HG02938 (cell line): ENCODE measurements around the gene EFTUD2.

ENCODE experiments used
- ATAC-seq: cut with Tn5 transposase; IDR thresholded peaks from one replicate; pipeline ENCODE4 v1.9.1; 2021; ENCODE audit warnings: mild to moderate bottlenecking, moderate library complexity; ENCODE audit not compliant: unreplicated experiment

EFTUD2 gene

DNA sequence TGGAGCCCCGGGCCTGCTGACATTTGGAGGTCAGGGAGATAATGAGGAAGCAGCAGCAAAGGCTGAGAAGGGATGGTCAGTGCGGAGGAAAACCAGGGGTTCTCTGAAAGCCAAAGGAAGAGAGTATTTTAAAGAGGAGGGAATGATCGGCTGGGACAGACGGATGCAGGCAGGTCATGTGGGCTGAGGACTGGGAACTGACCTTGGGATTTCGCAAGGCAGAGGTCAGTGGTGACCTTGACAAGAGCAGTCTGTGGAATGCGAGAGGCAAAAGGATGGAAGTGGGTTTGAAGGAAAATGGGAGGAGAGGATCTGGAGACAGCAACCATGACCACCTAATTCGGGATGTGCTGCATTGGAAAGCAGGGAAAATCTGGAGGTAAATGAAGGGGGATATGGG lies 10.2 kb downstream of the EFTUD2 start:
- ATAC-seq: no peak

DNA sequence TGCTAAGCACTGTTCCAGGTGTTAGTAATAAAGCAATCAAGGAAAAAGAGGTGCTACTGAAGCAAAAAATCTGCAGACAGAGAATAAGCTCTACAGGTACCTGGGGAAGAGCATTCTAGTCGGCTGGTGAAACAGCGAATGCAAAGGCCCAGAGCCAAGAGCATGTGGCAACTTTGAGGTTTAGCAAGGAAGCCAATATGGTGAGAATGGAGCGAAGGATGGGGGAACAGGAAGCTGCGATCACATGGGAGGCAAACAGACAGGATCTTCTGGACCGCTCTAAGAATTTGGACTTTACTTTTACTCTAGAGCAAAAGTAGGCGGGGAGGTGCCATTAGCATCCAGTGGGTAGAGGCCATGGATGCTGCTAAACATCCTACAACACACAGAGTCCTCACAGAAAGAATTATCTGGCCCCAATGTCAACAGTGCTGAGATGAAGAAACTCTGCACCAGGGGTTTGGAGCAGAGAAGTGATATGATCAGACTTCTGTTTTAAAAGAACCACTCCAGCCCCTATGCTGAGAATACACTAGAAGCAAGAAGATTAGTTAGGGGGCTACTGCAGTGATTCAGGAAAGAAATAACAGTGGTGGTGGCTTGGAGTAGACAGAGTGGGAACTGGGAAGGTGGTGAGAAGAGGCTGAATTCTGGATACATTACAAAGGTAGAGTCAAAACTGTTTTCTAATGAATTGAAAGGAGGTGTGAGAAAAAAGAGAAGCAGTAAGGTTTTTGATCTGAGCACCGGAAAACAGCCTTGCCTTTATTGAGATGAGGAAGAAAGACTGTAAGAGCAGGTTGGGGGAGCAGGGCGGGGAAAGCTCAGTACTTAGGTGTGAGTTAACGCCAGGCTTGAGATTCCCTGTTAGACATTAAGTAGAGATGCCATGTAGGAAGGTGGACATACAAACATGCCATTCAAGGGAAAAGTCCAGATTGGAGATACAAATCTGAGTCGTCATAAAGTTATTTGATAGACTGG lies 11.0 kb downstream of the EFTUD2 start:
- no peak for ATAC-seq

DNA sequence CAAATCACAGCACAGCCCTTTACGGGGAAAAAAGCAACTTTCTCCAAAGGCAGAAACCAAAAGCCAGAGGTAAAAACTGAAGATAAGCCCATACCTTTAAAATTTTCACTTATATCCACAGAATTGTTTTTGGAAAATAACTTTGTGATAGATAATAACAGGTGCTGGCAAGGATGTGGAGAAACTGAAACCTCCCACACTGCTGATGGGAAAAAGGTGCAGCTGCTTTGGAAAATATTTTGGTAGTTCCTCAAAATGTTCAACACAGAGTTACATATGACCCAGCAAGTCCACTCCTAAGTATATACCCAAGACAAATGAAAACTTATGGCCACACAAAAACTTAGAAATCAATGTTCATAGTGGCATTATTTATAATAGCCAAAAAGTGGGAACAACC lies 12.2 kb downstream of the EFTUD2 start:
- no peak for ATAC-seq

DNA sequence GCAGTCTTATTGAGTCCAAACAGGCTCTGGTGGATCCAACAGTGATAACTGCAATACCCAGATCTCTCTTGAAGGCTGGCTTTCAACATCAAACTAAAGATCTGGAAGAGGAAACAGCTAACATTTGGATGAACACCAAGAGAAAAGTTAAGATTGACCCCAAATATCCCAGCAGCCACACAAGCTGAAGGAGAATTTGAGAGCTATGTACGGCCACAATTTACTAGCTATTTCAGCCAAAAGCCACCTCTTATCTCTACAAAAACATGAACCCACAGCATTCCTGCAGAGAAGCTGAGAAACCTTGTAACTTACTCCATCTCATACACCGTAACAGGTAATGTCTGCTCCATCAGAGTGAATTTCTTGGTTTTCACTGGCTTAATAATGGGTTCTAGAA lies 14.3 kb downstream of the EFTUD2 start:
- ATAC-seq: no peak

DNA sequence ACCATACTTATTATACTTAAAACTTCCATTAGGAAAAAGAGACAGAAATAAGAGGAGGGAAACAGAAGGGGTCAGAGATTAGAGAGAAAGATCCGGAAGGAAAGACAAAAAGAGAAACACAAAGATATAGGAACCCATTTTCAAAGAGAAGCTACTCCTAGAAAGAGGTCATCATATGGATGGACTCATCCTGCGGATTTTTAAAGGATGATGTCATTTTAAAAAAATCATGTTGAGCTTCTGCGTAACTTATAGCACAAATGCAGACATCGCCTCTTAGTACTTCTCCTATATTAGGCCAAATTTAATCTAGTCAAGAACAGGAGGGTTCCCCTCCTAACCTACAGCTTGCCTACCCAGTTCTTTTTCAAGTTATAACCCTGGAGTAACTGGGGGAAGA lies 18.1 kb downstream of the EFTUD2 start:
- ATAC-seq: no peak

DNA sequence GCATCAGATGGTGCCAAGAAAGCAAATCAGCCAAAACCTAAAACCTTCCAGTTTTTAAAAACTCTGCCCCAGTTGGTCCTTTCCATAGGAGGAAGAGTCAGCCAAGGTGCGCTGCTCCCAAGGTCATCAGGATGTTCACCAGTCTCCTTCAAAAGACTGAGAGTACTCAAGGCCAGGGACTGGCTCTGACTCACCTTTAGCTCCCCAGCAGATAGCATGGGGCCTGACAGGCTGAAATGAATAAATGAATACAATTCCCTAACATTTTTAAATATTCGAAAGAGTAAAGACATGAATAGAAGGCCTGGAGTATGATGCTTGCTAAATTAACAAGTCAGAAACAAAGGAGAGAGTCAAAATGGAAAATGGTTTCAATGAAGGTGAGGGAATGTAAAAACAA lies 19.2 kb downstream of the EFTUD2 start:
- no peak for ATAC-seq

DNA sequence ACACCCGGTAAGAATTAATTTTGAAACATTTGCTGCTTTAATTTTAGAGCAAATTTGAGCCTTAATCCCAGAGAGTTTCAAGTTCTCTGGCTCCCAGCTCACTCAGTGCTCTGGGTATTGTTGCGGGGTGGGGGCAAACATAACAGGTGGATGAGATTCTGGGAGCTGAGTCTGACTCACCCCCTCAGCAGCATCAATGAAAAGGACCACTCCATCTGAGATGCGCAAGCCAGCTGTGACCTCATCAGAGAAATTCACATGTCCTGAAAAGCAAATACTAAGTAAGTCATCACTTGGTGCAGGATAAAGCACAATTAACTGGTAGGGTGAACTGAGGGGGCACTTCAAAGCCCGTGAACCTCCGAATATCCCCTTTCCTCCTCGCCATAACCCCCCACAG lies 19.9 kb downstream of the EFTUD2 start:
- ATAC-seq: no peak

DNA sequence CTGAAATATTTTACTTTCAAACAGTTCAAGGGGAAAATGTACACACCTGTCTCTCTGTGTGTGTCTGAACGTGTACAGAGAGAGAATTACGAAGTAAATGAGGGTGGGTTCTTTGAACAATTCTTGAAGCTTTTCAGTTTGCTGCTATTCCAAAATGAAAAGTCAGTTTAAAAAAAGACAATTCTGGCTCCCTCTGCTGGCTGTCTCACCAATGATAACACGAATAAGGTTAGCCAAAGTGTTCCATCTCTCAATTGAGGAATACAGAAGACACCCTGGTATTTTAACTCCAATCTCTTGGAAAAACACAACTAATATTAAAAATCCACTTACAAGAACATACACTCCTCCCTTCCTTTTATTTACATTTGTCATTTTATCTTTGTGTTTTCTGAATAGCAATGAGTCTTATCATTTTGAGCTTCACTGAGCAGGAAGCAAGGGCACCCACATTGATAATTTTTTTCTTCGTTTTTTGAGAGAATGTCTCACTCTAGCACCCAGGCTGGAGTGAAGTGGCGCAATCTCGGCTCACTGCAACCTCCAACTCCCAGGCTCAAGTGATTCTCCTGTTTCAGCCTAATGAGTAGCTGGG lies 20.5 kb downstream of the EFTUD2 start:
- ATAC-seq: no peak

DNA sequence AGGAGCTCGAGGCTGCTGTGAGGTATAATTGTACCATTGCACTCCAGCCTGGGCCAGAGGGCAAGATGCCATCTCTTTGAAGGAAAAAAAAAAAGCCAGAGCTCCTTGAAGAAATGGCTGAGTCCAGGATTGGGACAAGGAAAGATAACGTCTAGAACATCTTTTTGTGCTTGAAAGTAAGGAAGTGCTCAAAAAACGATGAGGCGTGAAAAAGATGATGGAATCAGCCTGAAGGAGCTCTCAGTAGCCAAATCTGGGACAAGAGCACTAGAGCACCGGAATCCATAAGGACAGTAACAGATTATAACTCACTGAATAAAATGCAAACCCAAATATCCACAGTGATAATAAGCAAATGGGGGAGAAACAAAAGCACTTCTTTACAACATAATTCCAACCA lies 22.1 kb downstream of the EFTUD2 start:
- ATAC-seq: no peak

DNA sequence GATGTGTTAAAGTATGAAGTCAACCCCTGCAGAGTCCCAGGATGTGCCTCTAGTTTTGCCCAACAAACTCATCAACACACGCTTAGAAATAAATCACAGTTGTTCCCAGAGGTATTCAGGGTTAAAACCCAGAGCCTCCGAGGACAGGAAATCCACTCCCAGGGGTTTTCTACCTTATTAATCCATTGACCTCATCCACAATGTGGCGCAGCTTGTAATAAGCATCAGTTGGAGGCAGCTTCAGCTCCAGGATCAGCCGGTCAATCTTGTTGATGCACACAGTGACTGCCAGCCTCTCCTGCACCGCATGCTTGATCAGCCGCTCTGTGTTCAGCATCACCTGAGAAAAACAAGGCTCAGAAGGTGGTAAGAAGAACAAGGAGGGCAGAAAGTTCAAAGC lies 23.5 kb downstream of the EFTUD2 start:
- no peak for ATAC-seq

DNA sequence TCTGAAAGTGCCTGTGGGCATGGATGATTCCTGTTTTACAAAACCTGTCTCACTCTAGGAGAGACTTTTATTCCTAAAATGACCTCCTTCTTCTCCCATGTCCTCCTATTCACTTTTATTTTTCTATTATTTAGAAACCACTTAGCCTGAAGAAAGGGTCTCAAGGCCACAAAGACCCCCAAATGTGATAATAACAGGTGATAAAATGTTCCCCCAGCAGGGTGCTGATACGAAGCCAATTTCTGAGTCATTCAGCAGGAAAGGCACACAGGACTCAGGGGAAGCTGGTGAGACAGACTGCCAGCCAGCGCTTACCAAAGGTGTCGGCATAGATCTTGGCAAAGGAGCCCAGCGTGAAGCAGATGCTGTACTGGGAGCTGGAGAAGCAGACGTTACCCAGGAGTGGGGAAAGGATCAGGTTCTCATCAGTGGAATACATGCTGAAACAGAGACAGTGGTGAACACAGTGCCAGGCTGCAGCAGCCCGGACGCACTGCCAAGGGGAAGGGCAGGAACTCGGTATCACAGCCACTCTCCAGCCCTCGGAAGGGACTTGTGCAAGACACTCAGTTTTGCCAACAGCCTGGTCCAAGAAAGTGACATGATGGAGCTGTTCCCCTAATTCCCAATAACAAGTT lies 27.0 kb downstream of the EFTUD2 start:
- ATAC-seq: no peak

DNA sequence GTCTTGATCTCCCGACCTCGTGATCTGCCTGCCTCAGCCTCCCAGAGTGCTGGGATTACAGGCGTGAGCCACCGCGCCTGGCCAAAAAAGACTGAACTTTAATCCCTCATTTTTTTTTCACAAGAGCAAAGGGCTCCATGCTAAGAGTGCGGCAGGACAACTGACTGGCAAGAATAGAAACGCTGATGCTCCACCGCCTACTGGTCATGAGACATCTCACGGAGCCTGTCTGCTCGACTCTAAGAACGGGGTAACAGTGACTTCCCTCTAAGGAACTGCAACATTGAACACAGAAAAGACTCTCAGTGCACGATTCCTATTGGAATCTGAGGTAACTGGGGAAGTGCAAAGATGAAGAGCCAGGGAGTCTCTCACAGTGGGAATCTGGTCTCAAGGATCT lies 27.7 kb downstream of the EFTUD2 start:
- ATAC-seq: no peak

DNA sequence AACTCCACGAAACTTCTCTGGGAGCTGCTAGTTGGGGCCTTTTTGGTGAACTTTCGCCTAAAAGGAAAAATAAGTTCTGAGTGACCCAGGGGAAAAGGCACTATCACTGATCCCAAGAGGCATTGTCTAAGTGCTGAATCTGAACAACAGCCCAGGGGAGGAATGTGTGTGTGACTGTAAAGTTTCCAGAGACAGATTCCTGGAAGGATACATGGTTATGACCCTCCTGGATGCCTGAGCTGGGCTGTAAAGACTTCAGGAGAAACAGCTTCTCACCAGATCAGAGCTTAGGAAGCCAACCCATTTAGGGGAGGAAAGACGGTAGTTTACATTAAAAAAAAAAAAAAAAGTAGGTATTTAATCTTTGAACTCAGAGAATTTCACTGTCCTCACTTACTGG lies 31.4 kb downstream of the EFTUD2 start:
- no peak for ATAC-seq

DNA sequence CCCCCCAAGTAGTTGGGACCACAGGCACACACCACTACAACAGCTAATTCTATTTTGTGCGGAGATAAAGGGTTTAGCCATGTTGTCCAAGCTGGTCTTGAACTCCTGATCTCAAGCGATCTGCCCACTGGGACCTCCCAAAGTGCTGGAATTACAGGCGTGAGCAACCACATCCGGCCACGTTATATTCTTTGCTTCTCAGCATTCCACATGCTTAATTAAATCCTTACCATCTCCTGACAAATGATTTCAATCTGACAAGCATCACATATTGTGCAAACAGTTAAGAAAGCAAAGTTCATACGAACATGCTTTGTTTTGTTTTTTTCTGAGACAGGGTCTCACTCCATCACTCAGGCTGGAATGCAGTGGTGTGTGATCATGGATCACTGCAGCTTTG lies 33.3 kb downstream of the EFTUD2 start:
- ATAC-seq: no peak

DNA sequence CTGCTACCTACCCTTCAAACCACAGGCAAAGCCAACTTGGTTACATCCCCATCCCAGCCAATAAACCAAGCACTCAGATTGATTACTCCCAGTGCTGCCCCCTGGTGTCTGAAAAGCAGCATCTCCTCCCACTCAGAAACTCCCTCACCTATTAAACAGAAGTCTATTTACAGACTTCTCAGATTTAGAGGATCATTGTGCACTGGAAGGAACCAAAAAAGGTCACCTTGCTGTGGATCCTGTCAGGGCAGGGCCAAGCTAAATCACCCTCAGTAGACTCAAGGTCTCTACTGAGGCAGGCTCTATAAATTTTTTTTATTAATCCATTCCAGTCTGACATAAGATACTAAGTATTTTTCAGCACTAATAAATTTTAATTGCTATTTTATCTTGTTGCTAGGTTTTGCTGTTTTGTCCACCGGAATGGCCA lies 34.0 kb downstream of the EFTUD2 start:
- ATAC-seq: no peak

DNA sequence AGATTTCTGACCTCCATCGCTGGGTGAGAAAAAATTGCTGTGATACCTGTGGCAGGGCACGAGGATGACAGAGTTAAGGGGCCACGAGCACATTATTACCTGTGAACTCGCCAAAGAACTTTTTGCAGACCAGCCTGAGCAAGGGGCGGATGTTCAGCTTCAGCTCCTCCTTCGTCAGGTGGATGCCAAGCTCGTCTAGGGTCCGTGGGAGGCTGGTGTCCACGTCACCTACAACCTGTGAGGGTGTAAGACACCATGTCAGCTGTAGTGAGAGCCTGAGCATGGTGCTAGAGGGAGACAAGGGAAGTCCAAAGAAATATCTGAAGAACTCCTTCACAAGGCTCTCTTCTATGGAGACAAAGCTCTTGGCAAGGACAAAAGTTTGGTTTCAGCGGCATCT lies 34.4 kb downstream of the EFTUD2 start:
- ATAC-seq: no peak

DNA sequence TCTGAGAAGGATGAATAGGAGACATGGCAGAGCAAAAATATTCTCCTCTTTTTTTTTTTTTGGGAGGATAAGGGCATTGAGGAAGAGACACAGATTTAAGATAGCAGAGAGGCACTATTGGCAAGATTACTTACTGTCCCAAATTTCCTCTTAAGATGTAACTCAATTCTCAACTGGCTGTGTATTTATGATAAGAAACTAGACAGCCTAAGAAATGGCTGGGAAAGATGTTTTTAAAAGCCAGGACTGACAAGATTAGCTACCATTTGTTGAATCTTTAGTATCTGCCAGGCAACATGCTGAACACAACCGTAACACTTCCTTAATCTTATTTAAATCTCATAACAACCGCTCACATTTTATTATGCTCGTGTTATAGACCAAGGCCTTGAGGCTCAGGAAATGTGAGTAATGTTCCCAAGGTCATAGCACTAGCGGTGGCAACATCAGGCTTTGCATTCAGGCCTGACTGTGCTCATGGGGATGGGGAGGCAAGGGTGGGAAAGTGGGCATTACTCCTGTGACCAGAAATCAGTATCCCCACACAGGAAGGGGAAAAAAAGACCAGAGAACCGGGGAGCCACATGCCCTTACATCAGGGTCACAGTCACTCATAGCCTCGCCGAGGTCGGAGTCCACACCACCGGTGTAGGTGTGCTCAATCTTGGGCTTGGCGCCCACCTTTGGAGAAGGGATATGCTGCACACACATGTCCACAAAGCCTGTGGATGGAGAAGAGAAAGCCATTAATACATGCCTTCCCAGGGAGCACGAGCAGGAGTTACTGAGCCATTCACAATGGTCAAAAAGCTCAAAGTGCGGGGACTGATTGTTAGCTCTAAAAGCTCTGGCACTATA lies 36.0 kb downstream of the EFTUD2 start:
- no peak for ATAC-seq

DNA sequence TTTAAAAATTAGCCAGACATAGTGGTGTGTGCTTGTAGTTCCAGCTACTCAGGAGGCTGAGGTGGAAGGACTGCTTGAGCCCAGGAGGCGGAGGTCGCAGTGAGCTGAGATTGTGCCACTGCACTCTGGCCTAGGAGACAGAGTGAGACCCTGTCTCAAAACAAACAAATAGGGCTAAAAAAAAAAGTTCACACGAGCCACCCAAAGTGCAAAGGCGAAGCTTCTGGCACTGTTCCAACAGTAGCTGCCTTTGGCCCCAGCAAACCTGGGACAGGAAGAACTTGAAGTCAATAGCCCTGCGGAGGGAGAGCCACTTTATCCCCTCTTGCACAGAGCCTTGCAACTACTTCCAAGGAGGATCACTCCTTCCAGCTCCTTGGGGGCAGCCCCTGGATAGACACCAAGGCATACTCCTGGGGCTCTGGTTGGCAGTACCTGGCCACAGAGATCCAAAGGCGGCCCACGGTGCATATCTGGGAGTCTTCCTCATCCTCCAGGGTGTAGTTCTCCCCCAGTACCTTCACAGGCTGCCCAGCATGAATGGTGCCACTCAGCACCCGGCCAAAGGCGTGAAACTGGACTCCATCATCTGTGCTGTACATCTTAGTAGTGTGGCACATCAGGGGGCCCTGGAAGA lies 36.8 kb downstream of the EFTUD2 start:
- no peak for ATAC-seq

DNA sequence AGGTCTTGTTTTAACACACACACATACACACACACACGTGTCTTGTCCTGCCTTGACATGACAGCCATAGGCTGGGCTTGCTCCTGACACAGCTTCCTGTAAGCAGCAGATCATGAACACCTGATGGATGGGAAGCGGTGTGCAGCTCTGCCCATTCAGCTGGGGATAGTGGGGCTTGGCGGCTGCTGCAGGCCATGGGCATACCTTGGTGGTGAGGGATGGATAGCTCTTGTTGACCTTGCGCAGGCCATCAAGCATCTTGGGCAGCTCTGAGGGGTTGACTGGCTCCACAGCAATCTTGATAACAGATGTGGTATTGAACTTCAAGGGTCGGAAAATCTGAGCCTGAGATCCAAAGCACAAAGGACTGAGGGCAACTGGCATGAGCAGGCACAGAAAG lies 39.5 kb downstream of the EFTUD2 start:
- no peak for ATAC-seq

DNA sequence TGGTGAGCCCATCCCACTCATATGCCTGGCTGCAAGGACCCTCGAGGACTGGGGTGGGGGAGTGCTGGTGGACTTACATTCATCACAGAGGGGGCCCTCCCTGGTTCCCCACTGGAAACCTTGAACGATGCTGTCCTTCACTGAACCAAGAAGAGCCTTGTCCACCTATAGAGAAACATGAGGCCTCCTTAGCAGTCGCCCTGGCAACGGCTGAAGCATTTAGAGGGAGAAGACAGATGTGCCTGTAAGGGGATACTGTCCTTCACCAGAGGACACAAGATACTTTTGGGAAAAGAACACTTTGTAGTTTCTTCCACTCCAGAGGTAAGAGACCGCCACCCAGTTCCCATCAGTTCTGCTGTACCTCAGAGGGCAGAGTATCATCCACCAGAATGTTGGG lies 45.1 kb downstream of the EFTUD2 start:
- no peak for ATAC-seq

DNA sequence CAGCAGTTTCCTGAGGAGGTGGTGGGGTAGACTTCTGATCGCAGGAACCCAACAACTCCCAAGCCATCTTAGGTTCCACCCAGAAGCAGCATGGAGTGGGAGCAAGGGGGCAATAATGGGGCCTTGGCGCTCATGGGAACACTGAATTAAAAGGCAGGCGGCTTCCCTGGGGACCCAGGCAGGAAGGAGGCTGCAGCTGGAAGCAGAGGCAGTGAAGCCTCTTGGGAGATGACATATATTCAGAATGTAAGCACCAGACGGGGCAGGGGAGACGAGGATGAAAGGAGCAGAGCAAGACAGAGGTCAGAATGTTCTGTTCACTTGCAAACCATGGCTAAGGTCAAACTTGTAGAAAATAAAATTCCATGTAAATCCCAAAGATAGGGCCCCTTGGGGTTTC lies 48.6 kb downstream of the EFTUD2 start:
- ATAC-seq: no peak
